HEK293 (cell line): Measurements from ENCODE around the gene BCL7C.

Source experiments
- ATF2 ChIP-seq: fragments of 450-650 bp; formaldehyde crosslinking; IDR thresholded peaks from 2 replicates; pipeline ENCODE4 v1.5.1; 2016; ENCODE audit warnings: missing biosample characterization, missing genetic modification characterization, low read depth
- CTCF ChIP-seq: fragments of 450-650 bp; formaldehyde crosslinking; IDR thresholded peaks from 2 replicates; pipeline ENCODE4 v1.5.1; 2016; ENCODE audit warnings: missing biosample characterization, missing genetic modification characterization
- FEZF1 ChIP-seq: fragments of 450-650 bp; formaldehyde crosslinking; IDR thresholded peaks from 2 replicates; pipeline ENCODE4 v1.5.1; 2016; ENCODE audit warnings: missing biosample characterization, missing genetic modification characterization
- KLF10 ChIP-seq: fragments of 450-650 bp; IDR thresholded peaks from 2 replicates; pipeline ENCODE4 v1.5.1; 2018; ENCODE audit warnings: missing biosample characterization, mild to moderate bottlenecking, missing genetic modification characterization
- KLF16 ChIP-seq: fragments of 450-650 bp; formaldehyde crosslinking; IDR thresholded peaks from 2 replicates; pipeline ENCODE4 v1.5.1; 2017; ENCODE audit warnings: missing biosample characterization, missing genetic modification characterization
- PATZ1 ChIP-seq: fragments of 450-650 bp; formaldehyde crosslinking; IDR thresholded peaks from 2 replicates; pipeline ENCODE4 v1.5.1; 2016; ENCODE audit warnings: missing biosample characterization, missing genetic modification characterization
- TSHZ1 ChIP-seq: fragments of 450-650 bp; formaldehyde crosslinking; IDR thresholded peaks from 2 replicates; pipeline ENCODE4 v1.5.1; 2016; ENCODE audit warnings: missing biosample characterization, missing genetic modification characterization, borderline replicate concordance
- ZNF146 ChIP-seq: fragments of 450-650 bp; formaldehyde crosslinking; IDR thresholded peaks from 2 replicates; pipeline ENCODE4 v1.5.1; 2016; ENCODE audit warnings: missing biosample characterization, missing genetic modification characterization
- ZNF335 ChIP-seq: fragments of 450-650 bp; formaldehyde crosslinking; conservative IDR thresholded peaks from 2 replicates; pipeline ENCODE4 v1.5.1; 2016; ENCODE audit warnings: missing biosample characterization, missing genetic modification characterization
- ZNF354C ChIP-seq: fragments of 450-650 bp; formaldehyde crosslinking; IDR thresholded peaks from 2 replicates; pipeline ENCODE4 v1.5.1; 2016; ENCODE audit warnings: missing biosample characterization, missing genetic modification characterization, low read depth, borderline replicate concordance
- ZNF398 ChIP-seq: fragments of 450-650 bp; formaldehyde crosslinking; IDR thresholded peaks from 2 replicates; pipeline ENCODE4 v1.5.1; 2017; ENCODE audit warnings: missing biosample characterization, missing genetic modification characterization
- ZNF529 ChIP-seq: fragments of 450-650 bp; formaldehyde crosslinking; IDR thresholded peaks from 2 replicates; pipeline ENCODE4 v1.5.1; 2017; ENCODE audit warnings: missing genetic modification characterization, missing biosample characterization; ENCODE audit not compliant: insufficient replicate concordance
- ZNF561 ChIP-seq: fragments of 450-650 bp; IDR thresholded peaks from 2 replicates; pipeline ENCODE4 v1.5.1; 2018; ENCODE audit warnings: missing biosample characterization, missing genetic modification characterization, borderline replicate concordance
- ZNF660 ChIP-seq: fragments of 450-650 bp; IDR thresholded peaks from 2 replicates; pipeline ENCODE4 v1.5.1; 2018; ENCODE audit warnings: missing biosample characterization, mild to moderate bottlenecking, missing genetic modification characterization

GRCh38 chr16:30896889-30897733, 3.2 kb upstream of the BCL7C start:
- peak; percentile 58 for TF ChIP-seq ZNF335 (tag by site-specific recombination)
- TF ChIP-seq CTCF (tag by site-specific recombination), result no peak
- no peak for TF ChIP-seq ZNF529
- no peak for TF ChIP-seq ATF2 (tag by site-specific recombination)
- TF ChIP-seq FEZF1 (tag by site-specific recombination), result no peak
- no peak for TF ChIP-seq ZNF354C (tag by site-specific recombination)
- TF ChIP-seq KLF10 (tag by site-specific recombination), result no peak; the same call in 1 of the 2 replicates
- no peak for TF ChIP-seq ZNF146
- TF ChIP-seq ZNF561, result no peak
- TF ChIP-seq ZNF660 (tag by site-specific recombination), result peak; percentile 57; the same call in 1 of the 2 replicates
- TF ChIP-seq KLF16 (tag by site-specific recombination), result no peak
- no peak for TF ChIP-seq TSHZ1 (tag by site-specific recombination)
- no peak for TF ChIP-seq ZNF398
- TF ChIP-seq PATZ1 (tag by site-specific recombination), result no peak
